Measurements from ENCODE around the gene NELL2.

NELL2 gene

DNA sequence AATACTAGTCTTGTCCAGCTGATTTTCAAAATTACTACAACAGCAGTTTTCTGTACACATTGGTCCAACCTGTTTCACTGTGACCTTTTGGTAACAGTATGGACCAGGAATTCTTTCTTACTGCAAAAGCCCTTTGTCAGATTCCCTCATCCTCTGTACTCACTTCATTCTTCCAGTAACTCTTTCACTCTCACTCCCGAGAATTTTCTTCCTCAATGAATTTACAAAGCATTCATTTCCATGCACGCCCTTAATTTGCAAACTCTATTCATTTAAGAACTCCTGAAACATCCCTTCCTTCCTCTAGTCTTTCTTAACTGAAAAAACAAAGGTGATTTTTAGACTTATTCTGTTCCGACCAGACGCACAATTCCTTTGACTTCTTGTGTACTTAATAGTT lies 238.2 kb downstream of the NELL2 start:
- TF ChIP-seq FOXM1 (IDR thresholded peaks at IDR 0.05; ENCODE audit: borderline replicate concordance): no peak
- no peak for TF ChIP-seq TARDBP (IDR thresholded peaks at IDR 0.05)
- TF ChIP-seq, protein P1, sequence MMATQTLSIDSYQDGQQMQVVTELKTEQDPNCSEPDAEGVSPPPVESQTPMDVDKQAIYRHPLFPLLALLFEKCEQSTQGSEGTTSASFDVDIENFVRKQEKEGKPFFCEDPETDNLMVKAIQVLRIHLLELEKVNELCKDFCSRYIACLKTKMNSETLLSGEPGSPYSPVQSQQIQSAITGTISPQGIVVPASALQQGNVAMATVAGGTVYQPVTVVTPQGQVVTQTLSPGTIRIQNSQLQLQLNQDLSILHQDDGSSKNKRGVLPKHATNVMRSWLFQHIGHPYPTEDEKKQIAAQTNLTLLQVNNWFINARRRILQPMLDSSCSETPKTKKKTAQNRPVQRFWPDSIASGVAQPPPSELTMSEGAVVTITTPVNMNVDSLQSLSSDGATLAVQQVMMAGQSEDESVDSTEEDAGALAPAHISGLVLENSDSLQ (IDR thresholded peaks at IDR 0.05): no peak
- TF ChIP-seq BHLHE40 (IDR thresholded peaks at IDR 0.05; ENCODE audit: borderline replicate concordance): no peak
- no peak for TF ChIP-seq ARNT (IDR thresholded peaks at IDR 0.05)
- TF ChIP-seq NFRKB (IDR thresholded peaks at IDR 0.05): no peak
- TF ChIP-seq HDGF (IDR thresholded peaks at IDR 0.05; ENCODE audit: borderline replicate concordance): no peak
- no peak for TF ChIP-seq SUZ12 (IDR thresholded peaks at IDR 0.05)
- no peak for TF ChIP-seq CTBP1 (IDR thresholded peaks at IDR 0.05; ENCODE audit: borderline replicate concordance)
- no peak for TF ChIP-seq FOXK2 (IDR thresholded peaks at IDR 0.05)
- no peak for TF ChIP-seq L3MBTL2 (conservative IDR thresholded peaks at IDR 0.05)
- no peak for TF ChIP-seq FOXA1 (IDR thresholded peaks at IDR 0.05)
- TF ChIP-seq ZNF384 (IDR thresholded peaks at IDR 0.05): no peak
- ChIA-PET CTCF (no interaction called here), POLR2A (no interaction called here)
- no peak for DNase-seq (ENCODE audit: extremely low spot score)

DNA sequence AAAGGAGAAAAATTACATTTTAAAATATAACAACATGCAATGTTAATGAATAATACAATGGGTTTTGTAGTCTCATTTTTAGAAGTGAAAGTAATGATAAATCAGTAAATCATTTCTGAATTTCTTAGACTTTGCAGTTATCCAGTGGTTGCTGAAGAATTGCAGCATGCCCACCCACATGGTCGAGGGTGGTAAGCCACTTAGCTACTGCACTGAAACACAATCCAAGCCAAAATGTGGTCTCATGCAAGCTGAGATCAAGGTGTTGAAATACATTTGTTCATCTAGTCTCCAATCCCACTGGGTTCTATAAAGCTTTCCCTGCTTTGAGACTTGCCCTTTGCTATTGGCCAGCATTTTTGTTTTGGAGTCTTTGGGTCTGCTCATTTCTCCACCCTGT lies 247.9 kb downstream of the NELL2 start:
- POLR2A ChIA-PET: no interaction called here
- TF ChIP-seq L3MBTL2 (conservative IDR thresholded peaks at IDR 0.05): no peak
- TF ChIP-seq SUZ12 (IDR thresholded peaks at IDR 0.05): no peak
- no peak for DNase-seq (ENCODE audit: extremely low spot score)
- CTCF ChIA-PET: no interaction called here

DNA sequence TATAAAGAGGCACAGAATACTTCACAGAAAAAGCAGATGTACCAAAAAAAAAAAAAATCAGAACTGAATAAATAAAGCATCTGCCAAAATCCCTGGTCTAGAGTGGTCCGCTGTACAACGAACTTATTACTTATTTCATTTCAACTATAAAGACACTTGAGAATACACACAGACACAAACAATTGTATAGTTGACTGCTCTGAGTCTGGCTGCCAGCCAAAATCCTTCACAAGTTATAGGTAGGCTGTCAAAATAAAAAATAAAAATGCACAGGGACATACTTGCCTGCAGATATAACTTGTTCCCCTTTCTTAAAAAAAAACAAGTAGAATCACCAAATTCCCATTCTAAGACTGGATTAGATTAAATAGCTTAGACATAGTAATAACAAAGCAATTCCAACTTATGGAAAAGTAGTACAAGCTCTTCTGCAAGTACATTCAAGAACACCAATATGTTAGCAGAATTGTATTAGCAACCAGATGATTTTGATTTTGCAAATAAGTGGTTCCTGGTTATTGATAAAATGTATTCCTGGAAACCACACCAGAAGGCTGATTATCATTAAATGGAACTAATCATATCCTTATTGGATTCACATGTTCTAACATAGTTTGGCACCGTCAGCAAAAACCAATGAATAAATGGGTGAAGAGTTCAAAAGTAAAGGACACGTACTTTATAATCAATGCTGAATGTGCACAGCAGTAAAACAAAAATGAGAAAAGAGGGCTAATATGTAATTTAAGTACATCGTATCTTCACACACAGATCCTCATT lies 248.5 kb downstream of the NELL2 start:
- ChIA-PET CTCF (interaction anchor here (0.6 kb wide), 1 partner anchor 27 kb away, joined by 3 read pairs; no protein-coding TSS in a partner anchor), POLR2A (no interaction called here)
- TF ChIP-seq BHLHE40 (IDR thresholded peaks at IDR 0.05; ENCODE audit: borderline replicate concordance) (no peak), L3MBTL2 (conservative IDR thresholded peaks at IDR 0.05) (no peak), FOXA1 (IDR thresholded peaks at IDR 0.05) (no peak), LEF1 (IDR thresholded peaks at IDR 0.05; ENCODE audit: borderline replicate concordance) (no peak), FOXM1 (IDR thresholded peaks at IDR 0.05; ENCODE audit: borderline replicate concordance) (no peak), CTBP1 (IDR thresholded peaks at IDR 0.05; ENCODE audit: borderline replicate concordance) (no peak), TARDBP (IDR thresholded peaks at IDR 0.05) (no peak), ARNT (IDR thresholded peaks at IDR 0.05) (no peak), HDGF (IDR thresholded peaks at IDR 0.05; ENCODE audit: borderline replicate concordance) (no peak), SP1 (IDR thresholded peaks at IDR 0.05) (no peak), NFRKB (IDR thresholded peaks at IDR 0.05) (no peak)
- TF ChIP-seq, protein P1 (IDR thresholded peaks at IDR 0.05): no peak
- no peak for DNase-seq (ENCODE audit: extremely low spot score)

DNA sequence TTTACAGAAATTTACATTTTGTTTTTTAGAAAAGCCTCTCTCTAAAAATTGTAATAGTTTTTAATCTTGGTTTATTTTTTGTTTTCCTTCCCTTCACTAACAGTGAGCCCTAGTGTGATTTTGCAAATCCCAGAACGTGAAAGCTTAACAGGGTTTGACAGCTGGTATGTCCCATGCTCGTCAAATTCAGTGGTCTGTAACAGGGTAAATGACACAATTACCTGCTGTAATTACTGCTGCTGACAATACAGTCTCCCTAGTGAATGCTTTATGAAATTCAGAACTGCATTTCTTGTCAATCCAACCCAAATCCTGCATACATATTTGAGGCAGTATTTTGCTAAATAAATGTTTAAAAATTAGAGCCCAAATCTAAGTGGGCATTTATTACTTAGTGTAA lies 249.2 kb downstream of the NELL2 start:
- TF ChIP-seq, protein P1 (IDR thresholded peaks at IDR 0.05): no peak
- TF ChIP-seq FOXM1 (IDR thresholded peaks at IDR 0.05; ENCODE audit: borderline replicate concordance) (no peak), TARDBP (IDR thresholded peaks at IDR 0.05) (no peak), FOXA1 (IDR thresholded peaks at IDR 0.05) (no peak), L3MBTL2 (conservative IDR thresholded peaks at IDR 0.05) (no peak), CTBP1 (IDR thresholded peaks at IDR 0.05; ENCODE audit: borderline replicate concordance) (no peak), FOXK2 (IDR thresholded peaks at IDR 0.05) (no peak), BHLHE40 (IDR thresholded peaks at IDR 0.05; ENCODE audit: borderline replicate concordance) (no peak), NFRKB (IDR thresholded peaks at IDR 0.05) (no peak), ZNF384 (IDR thresholded peaks at IDR 0.05) (no peak), LEF1 (IDR thresholded peaks at IDR 0.05; ENCODE audit: borderline replicate concordance) (no peak), ARNT (IDR thresholded peaks at IDR 0.05) (no peak), HDGF (IDR thresholded peaks at IDR 0.05; ENCODE audit: borderline replicate concordance) (no peak), SP1 (IDR thresholded peaks at IDR 0.05) (no peak), ELF4 (IDR thresholded peaks at IDR 0.05) (no peak), SUZ12 (IDR thresholded peaks at IDR 0.05) (no peak)
- DNase-seq (ENCODE audit: extremely low spot score): no peak
- POLR2A ChIA-PET: no interaction called here
- CTCF ChIA-PET: no interaction called here

DNA sequence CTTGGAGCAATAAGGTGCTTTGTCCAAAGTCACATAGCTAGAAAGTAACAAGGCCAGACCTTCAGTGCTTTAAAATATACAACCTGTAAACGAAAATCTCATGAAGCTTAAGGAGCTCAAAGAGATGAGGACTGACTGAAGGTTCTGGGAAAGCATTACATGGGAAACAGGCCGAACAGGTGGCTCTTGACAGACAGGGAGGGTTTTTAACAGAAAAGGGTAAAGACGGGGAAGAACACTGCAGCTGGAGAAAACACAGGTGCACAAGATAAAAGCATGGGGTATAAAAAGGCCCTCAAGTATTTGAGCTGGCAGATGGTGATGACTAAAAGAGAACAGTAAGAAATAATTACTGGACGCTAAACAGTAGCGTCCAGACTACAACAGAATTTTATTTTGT lies 257.2 kb downstream of the NELL2 start:
- ChIA-PET CTCF (interaction anchor here (0.6 kb wide), 1 partner anchor 56 kb away, joined by 3 read pairs; no protein-coding TSS in a partner anchor), POLR2A (interaction anchor here (0.6 kb wide), 1 partner anchor 15 kb away, joined by 3 read pairs; no protein-coding TSS in a partner anchor)
- TF ChIP-seq NFRKB (IDR thresholded peaks at IDR 0.05) (no peak), HDGF (IDR thresholded peaks at IDR 0.05; ENCODE audit: borderline replicate concordance) (no peak), FOXM1 (IDR thresholded peaks at IDR 0.05; ENCODE audit: borderline replicate concordance) (no peak), ELF4 (IDR thresholded peaks at IDR 0.05) (no peak), FOXA1 (IDR thresholded peaks at IDR 0.05) (no peak), ARNT (IDR thresholded peaks at IDR 0.05) (no peak), CTBP1 (IDR thresholded peaks at IDR 0.05; ENCODE audit: borderline replicate concordance) (no peak), FOXK2 (IDR thresholded peaks at IDR 0.05) (no peak), L3MBTL2 (conservative IDR thresholded peaks at IDR 0.05) (no peak), LEF1 (IDR thresholded peaks at IDR 0.05; ENCODE audit: borderline replicate concordance) (no peak)
- TF ChIP-seq, protein P1 (IDR thresholded peaks at IDR 0.05): no peak
- DNase-seq (ENCODE audit: extremely low spot score): no peak

All from HEK293T (cell line).